Activated T-helper 2 cell treated with anti-CD3 and anti-CD28 coated beads, Interferon-gamma antibody, Interleukin-2, Interleukin-4, amounts not matched to agents 10 μg/mL and 5 μg/mL and 100 μg/mL, durations not matched to agents 14 hours and 24 hours and 36 hours (primary cell): ENCODE data around the gene ARHGEF7. TPM values are rescaled to one million over a fixed set of nuclear protein-coding genes. Genes with fewer than 3 reads are reported as not detected.
A peak's percentile ranks its signal among the peaks of the same experiment; 100 is the strongest.

Source experiments
- DNase-seq: peaks from one replicate; pipeline ENCODE4 v3.0.0; 2021; ENCODE audit warnings: low spot score
- H3K27ac Mint-ChIP-seq: one replicate; pipeline ENCODE4 v1.8.0; 2021; ENCODE audit warnings: mixed read lengths
- H3K27me3 Mint-ChIP-seq: one replicate; pipeline ENCODE4 v1.8.0; 2021; ENCODE audit warnings: low read depth, mixed read lengths
- H3K36me3 Mint-ChIP-seq: one replicate; pipeline ENCODE4 v1.8.0; 2021; ENCODE audit warnings: low read depth, mixed read lengths
- H3K4me1 Mint-ChIP-seq: one replicate; pipeline ENCODE4 v1.8.0; 2021; ENCODE audit warnings: low read depth, mixed read lengths
- H3K4me3 Mint-ChIP-seq: one replicate; pipeline ENCODE4 v1.8.0; 2021; ENCODE audit warnings: low read depth, mild to moderate bottlenecking, moderate library complexity, mixed read lengths
- H3K9me3 Mint-ChIP-seq: one replicate; pipeline ENCODE4 v1.8.0; 2021; ENCODE audit warnings: mixed read lengths
- intact Hi-C: fragments of 100-400 bp; cut with micrococcal nuclease; formaldehyde crosslinking; loops from one replicate; pipeline ENCODE4 v1.15.1; 2023
- total RNA-seq: library from RNA; stranded (reverse); gene quantifications from 2 replicates; pipeline ENCODE4 v1.2.3, GENCODE V29; 2022

The ARHGEF7 gene
- total RNA-seq, 1 donor from 2014 or later, result 76.0 TPM

DNA sequence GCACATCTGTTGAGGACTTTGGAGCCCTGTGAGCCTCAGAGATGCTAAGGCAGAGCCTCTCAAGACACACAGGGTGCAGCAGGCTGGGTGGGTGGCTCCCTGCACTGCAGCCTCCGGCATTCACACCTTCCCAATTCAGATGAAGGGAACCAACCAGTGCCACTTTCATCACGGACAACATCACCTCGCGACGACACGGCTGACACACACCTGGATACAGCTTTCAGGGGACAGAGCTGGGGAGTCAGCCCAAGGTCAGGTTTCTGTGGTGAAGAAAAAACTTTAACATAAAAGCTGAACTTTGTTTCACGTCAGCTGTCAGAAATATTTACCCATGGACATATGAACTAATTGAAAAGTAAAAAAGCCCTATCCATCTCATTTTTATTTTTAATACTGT is 24.9 kb upstream of the ARHGEF7 start:
- Mint-ChIP-seq H3K27ac (no peak overlapping the region), H3K9me3 (no peaks in the 10 kb centered on the region), H3K27me3 (peaks cover 20% of the 10 kb centered on the region), H3K4me3 (no peak overlapping the region), H3K4me1 (no peaks in the 10 kb centered on the region), H3K36me3 (no peaks in the 10 kb centered on the region)
- intact Hi-C loops, result no loop called here
- no peak for DNase-seq

- Mint-ChIP-seq H3K4me1 (no peaks in the 10 kb centered on the region), H3K27ac (no peak overlapping the region), H3K36me3 (no peaks in the 10 kb centered on the region), H3K9me3 (no peaks in the 10 kb centered on the region), H3K4me3 (no peak overlapping the region), H3K27me3 (peaks cover 31% of the 10 kb centered on the region)
- intact Hi-C loops, result no loop called here
- no peak for DNase-seq
Observed at GRCh38 chr13:111092685-111093084, 22.4 kb upstream of the ARHGEF7 start.

- H3K27me3 Mint-ChIP-seq, result peaks cover 32% of the 10 kb centered on the region
- DNase-seq, result no peak
- H3K4me1 Mint-ChIP-seq, result no peaks in the 10 kb centered on the region
- intact Hi-C loops, result no loop called here
- H3K36me3 Mint-ChIP-seq, result no peaks in the 10 kb centered on the region
- H3K9me3 Mint-ChIP-seq, result no peaks in the 10 kb centered on the region
- H3K4me3 Mint-ChIP-seq, result no peak overlapping the region
- no peak overlapping the region for H3K27ac Mint-ChIP-seq
Observed at GRCh38 chr13:111093136-111093535, 22.0 kb upstream of the ARHGEF7 start.

GRCh38 chr13:111093634-111094033 is 21.5 kb upstream of the ARHGEF7 start:
- H3K9me3 Mint-ChIP-seq, result no peaks in the 10 kb centered on the region
- intact Hi-C loops, result no loop called here
- no peaks in the 10 kb centered on the region for H3K4me1 Mint-ChIP-seq
- no peak for DNase-seq
- H3K27ac Mint-ChIP-seq, result no peak overlapping the region
- no peaks in the 10 kb centered on the region for H3K36me3 Mint-ChIP-seq
- no peak overlapping the region for H3K4me3 Mint-ChIP-seq
- H3K27me3 Mint-ChIP-seq, result peaks cover 34% of the 10 kb centered on the region

- H3K27me3 Mint-ChIP-seq, result peaks cover 36% of the 10 kb centered on the region
- H3K36me3 Mint-ChIP-seq, result no peaks in the 10 kb centered on the region
- H3K4me3 Mint-ChIP-seq, result no peak overlapping the region
- H3K4me1 Mint-ChIP-seq, result no peaks in the 10 kb centered on the region
- no peak overlapping the region for H3K27ac Mint-ChIP-seq
- intact Hi-C loops, result no loop called here
- H3K9me3 Mint-ChIP-seq, result no peaks in the 10 kb centered on the region
- no peak for DNase-seq
Observed at GRCh38 chr13:111095031-111095840, 19.9 kb upstream of the ARHGEF7 start.

DNA sequence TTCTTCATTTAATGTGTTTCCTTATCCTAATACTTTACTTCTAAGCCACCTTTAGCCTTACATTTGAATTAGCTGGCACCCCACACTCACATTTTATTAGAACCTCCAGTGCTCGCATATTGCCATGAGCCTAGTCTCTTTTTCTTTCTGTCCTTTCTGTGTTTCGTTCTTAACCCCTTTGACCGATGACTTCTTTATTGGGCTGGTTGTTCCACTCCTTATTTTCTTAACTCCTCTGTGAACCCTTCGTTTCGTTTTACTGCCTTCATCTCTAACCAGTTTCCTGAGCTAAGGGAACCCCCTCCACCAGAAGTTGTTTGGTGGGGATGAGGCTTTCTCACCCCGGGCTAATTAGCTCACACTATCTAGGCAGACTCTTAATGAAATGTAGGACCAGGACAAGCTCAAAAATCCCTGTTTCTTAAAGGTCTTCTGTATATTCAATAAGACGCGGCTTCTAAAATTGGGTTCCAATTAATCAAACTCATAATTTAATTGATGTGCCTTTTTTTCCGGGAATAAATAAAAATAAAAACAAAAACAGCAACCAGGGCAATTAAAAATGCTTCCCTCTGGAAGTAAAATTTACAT is 19.1 kb upstream of the ARHGEF7 start:
- intact Hi-C loops, result no loop called here
- H3K27me3 Mint-ChIP-seq, result peaks cover 36% of the 10 kb centered on the region
- no peaks in the 10 kb centered on the region for H3K36me3 Mint-ChIP-seq
- no peaks in the 10 kb centered on the region for H3K4me1 Mint-ChIP-seq
- no peak for DNase-seq
- H3K9me3 Mint-ChIP-seq, result no peaks in the 10 kb centered on the region
- no peak overlapping the region for H3K27ac Mint-ChIP-seq
- no peak overlapping the region for H3K4me3 Mint-ChIP-seq

DNA sequence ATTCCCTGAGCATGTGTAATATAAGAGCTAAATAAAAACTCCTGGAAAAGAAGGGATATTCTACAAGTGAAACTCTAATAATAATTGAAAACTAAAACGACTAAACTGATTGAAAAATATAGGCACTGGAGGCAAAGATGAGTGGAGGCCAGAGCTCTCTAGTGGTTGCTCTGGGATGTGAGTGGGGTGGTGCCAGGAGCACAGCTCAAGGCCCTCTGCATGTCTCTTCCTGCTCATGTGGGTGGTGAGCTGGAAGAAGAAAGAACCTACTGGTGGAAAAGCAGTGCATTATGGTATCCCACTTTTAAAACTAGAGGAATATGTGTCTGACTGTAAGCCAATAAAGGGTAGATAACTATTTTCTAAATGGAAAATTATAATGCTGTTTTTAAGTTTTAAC is 15.8 kb upstream of the ARHGEF7 start:
- intact Hi-C loops, result no loop called here
- Mint-ChIP-seq H3K4me3 (no peak overlapping the region), H3K27me3 (peaks cover 48% of the 10 kb centered on the region), H3K36me3 (no peaks in the 10 kb centered on the region), H3K4me1 (no peaks in the 10 kb centered on the region), H3K9me3 (peaks cover 14% of the 10 kb centered on the region), H3K27ac (no peak overlapping the region)
- DNase-seq, result no peak

DNA sequence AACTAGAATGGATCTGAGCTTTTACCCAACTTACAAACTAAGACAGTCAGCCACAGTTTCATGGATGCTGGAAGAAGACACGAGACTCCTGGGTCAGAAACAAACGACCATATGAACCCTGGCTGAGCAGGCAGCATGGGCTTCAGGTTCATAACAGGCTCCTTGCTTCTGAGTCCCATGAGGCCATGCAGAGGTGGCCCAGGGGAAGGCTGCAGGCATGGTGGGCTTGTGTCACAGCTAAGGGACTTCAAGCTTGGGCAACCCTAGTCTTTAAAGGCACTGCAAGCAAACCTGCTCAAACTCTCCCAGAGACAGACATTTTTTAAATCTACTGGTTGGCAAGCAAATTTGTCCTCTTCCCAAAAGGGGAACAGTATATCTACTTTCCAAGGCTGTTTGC is 5.1 kb upstream of the ARHGEF7 start:
- DNase-seq, result no peak
- peaks cover 72% of the 10 kb centered on the region for H3K27me3 Mint-ChIP-seq
- intact Hi-C loops, result loop anchor here (5.0 kb wide), 1 partner anchor 43 kb away; no protein-coding TSS in a partner anchor

DNA sequence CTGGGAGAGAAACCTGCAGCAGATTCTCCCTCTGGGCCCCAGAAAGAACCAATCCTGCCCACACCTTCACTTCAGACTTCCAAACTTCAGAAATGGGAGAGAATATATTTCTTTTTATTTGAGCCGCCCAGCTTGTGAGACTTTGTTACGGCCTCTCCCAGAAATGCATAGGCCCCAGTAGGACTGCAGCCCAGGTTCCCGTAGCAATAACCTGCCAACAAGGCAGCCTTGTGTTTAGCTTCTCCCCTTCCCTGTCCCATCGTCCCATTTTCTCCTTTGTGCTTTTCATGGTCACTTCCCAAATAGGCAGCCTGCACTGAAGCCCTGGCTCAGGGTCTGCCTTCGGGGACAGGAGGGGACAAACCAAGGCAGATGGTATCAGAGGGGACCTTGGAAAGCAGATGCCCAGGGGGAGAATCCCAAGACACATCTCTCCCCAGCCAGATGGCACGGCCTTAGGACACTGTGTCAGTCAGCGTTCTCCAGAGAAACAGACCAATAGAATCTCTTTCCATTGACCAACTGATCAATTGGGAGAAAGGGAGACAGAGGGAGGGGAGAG is 3.7 kb upstream of the ARHGEF7 start:
- Mint-ChIP-seq H3K4me3 (no peak overlapping the region), H3K9me3 (no peaks in the 10 kb centered on the region), H3K4me1 (peaks cover 13% of the 10 kb centered on the region), H3K36me3 (no peaks in the 10 kb centered on the region), H3K27ac (no peak overlapping the region), H3K27me3 (peaks cover 64% of the 10 kb centered on the region)
- intact Hi-C loops, result loop anchor here (5.0 kb wide), 1 partner anchor 44 kb away; no protein-coding TSS in a partner anchor
- DNase-seq, result no peak

More for the DNA sequence above, 5.1 kb upstream of the ARHGEF7 start:
- peaks cover 5% of the 10 kb centered on the region for H3K9me3 Mint-ChIP-seq
- H3K27ac Mint-ChIP-seq, result no peak overlapping the region
- H3K4me3 Mint-ChIP-seq, result no peak overlapping the region
- peaks cover 10% of the 10 kb centered on the region for H3K4me1 Mint-ChIP-seq
- no peaks in the 10 kb centered on the region for H3K36me3 Mint-ChIP-seq

DNA sequence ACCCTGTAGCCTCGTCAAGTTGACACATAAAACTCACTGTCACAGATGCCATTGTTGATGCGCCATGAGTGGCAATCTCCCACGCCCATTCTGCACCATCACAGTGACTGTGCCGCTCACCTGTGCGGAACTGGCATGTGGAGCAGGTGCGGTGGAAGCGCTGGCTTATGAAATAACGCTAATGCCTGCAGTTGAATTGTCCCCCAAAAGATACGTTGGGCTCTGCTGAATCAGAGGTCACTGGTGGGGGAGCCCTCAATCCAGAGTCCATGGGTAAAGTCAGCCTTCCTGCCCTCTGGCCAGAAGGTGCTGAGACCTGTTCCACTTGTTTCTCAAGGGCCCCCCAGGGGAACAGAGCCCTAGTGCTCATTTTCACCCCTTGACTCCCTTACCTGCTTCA is 2.9 kb upstream of the ARHGEF7 start:
- Mint-ChIP-seq H3K9me3 (no peaks in the 10 kb centered on the region), H3K36me3 (no peaks in the 10 kb centered on the region), H3K4me1 (peaks cover 13% of the 10 kb centered on the region), H3K27me3 (peaks cover 64% of the 10 kb centered on the region), H3K27ac (no peak overlapping the region), H3K4me3 (no peak overlapping the region)
- intact Hi-C loops, result loop anchor here (5.0 kb wide), 1 partner anchor 45 kb away; no protein-coding TSS in a partner anchor
- no peak for DNase-seq

- Mint-ChIP-seq H3K4me3 (peak overlapping the region; percentile 83), H3K9me3 (no peaks in the 10 kb centered on the region), H3K36me3 (no peaks in the 10 kb centered on the region), H3K27ac (no peak overlapping the region), H3K27me3 (peaks cover 78% of the 10 kb centered on the region), H3K4me1 (peaks cover 13% of the 10 kb centered on the region)
- intact Hi-C loops, result loop anchor here (5.0 kb wide), 1 partner anchor 47 kb away; no protein-coding TSS in a partner anchor
- DNase-seq, result no peak
Observed at GRCh38 chr13:111114362-111115060, 599 bp upstream of the ARHGEF7 start.

GRCh38 chr13:111115965-111116521 is 933 bp downstream of the ARHGEF7 start:
- no peak for DNase-seq
- Mint-ChIP-seq H3K27me3 (peaks cover 79% of the 10 kb centered on the region), H3K9me3 (no peaks in the 10 kb centered on the region), H3K36me3 (no peaks in the 10 kb centered on the region), H3K4me1 (peaks cover 13% of the 10 kb centered on the region), H3K27ac (no peak overlapping the region), H3K4me3 (peak overlapping the region; percentile 69)
- intact Hi-C loops, result no loop called here
